IMR-90 (cell line): Measurements from ENCODE around the gene TBX4. TPM values are rescaled to one million over a fixed set of nuclear protein-coding genes. Genes with fewer than 3 reads are reported as not detected.

Experiments used
- ATAC-seq: fragments of 200-7000 bp; cut with Tn5 transposase; 2 replicates; pipeline ENCODE4 v1.9.1; 2020; ENCODE audit warnings: low read depth, mild to moderate bottlenecking, moderate library complexity
- BruUV-seq: library from RNA; stranded (reverse); fragments of 400-500 nt; replicated peaks from 2 replicates; lab custom pipeline; 2021; lab: Mats Ljungman, UMichigan
- CTCF ChIA-PET: fragments of 300-600 bp; formaldehyde crosslinking; extraction: SDS; loops from one replicate; lab custom pipeline; 2021; ENCODE audit warnings: antibody characterized with exemption; lab: Yijun Ruan, JAX
- POLR2A ChIA-PET: fragments of 300-600 bp; sonication (Branson Sonifier 250); formaldehyde crosslinking; loops from one replicate; lab custom pipeline; 2022; ENCODE audit warnings: antibody characterized with exemption; ENCODE audit not compliant: unreplicated experiment; lab: Charles Lee
- DNase-seq: peaks from one replicate; pipeline ENCODE4 v3.0.0; 2013
- H2AFZ ChIP-seq: replicated peaks from 2 replicates; pipeline ENCODE3; 2013; ENCODE audit warnings: low read length, mild to moderate bottlenecking; ENCODE audit not compliant: poor library complexity
- H2AK5ac ChIP-seq: 2 replicates; pipeline ENCODE4 v1.6.1; 2013; ENCODE audit warnings: low read depth, low read length, inconsistent platforms
- H2AK9ac ChIP-seq: replicated peaks from 2 replicates; pipeline ENCODE3; 2013; ENCODE audit warnings: mild to moderate bottlenecking, low read depth, low read length, moderate library complexity; ENCODE audit not compliant: poor library complexity
- H2BK120ac ChIP-seq: 2 replicates; pipeline ENCODE4 v1.6.1; 2013; ENCODE audit warnings: low read depth, low read length, inconsistent platforms
- H2BK15ac ChIP-seq: 3 replicates; pipeline ENCODE4 v1.6.1; 2013; ENCODE audit warnings: low read depth, low read length, inconsistent platforms
- H2BK20ac ChIP-seq: 2 replicates; pipeline ENCODE4 v1.6.1; 2013; ENCODE audit warnings: low read depth, mild to moderate bottlenecking, inconsistent platforms, low read length, moderate library complexity
- H2BK5ac ChIP-seq: 2 replicates; pipeline ENCODE4 v1.6.1; 2013; ENCODE audit warnings: mild to moderate bottlenecking, low read depth, low read length, inconsistent platforms; ENCODE audit not compliant: poor library complexity, severe bottlenecking
- H3K14ac ChIP-seq: replicated peaks from 2 replicates; pipeline ENCODE4 v1.6.1; 2013; ENCODE audit warnings: low read depth, low read length, inconsistent platforms
- H3K18ac ChIP-seq: 2 replicates; pipeline ENCODE4 v1.6.1; 2013; ENCODE audit warnings: low read depth, low read length, control low read depth
- H3K23ac ChIP-seq: 2 replicates; pipeline ENCODE4 v1.6.1; 2013; ENCODE audit warnings: low read depth, low read length, inconsistent platforms
- H3K27ac ChIP-seq: 2 replicates; pipeline ENCODE4 v1.5.1; 2013; ENCODE audit warnings: mild to moderate bottlenecking, control low read depth, low read length; ENCODE audit not compliant: insufficient read depth
- H3K27me3 ChIP-seq: 2 replicates; pipeline ENCODE4 v1.6.1; 2013; ENCODE audit warnings: low read length; ENCODE audit not compliant: control insufficient read depth, insufficient read depth
- H3K36me3 ChIP-seq: 2 replicates; pipeline ENCODE4 v1.6.1; 2013; ENCODE audit warnings: low read length, mixed read lengths; ENCODE audit not compliant: control insufficient read depth, insufficient read depth
- H3K4ac ChIP-seq: 2 replicates; pipeline ENCODE4 v1.6.1; 2013; ENCODE audit warnings: low read depth, low read length, inconsistent platforms
- H3K4me1 ChIP-seq: 2 replicates; pipeline ENCODE4 v1.6.1; 2013; ENCODE audit warnings: low read length, mixed read lengths; ENCODE audit not compliant: control insufficient read depth, insufficient read depth
- H3K4me2 ChIP-seq: 2 replicates; pipeline ENCODE4 v1.6.1; 2013; ENCODE audit warnings: low read depth, mild to moderate bottlenecking, control low read depth, low read length, moderate library complexity
- H3K4me3 ChIP-seq: 2 replicates; pipeline ENCODE4 v1.5.1; 2013; ENCODE audit warnings: low read depth, mild to moderate bottlenecking, control low read depth, low read length, moderate library complexity; ENCODE audit not compliant: insufficient read depth
- H3K56ac ChIP-seq: 2 replicates; pipeline ENCODE4 v1.6.1; 2013; ENCODE audit warnings: low read length, inconsistent platforms; ENCODE audit not compliant: insufficient read depth; ENCODE audit errors: extremely low read depth
- H3K79me1 ChIP-seq, 2 experiments: 2 replicates each; pipeline ENCODE4 v1.6.1; 2013; ENCODE audit warnings: low read length in 2 of 2, inconsistent platforms in 1 of 2, low read depth in 1 of 2
- H3K9ac ChIP-seq: 2 replicates; pipeline ENCODE4 v1.6.1; 2013; ENCODE audit warnings: low read depth, low read length, control low read depth
- H3K9me1 ChIP-seq: 2 replicates; pipeline ENCODE4 v1.6.1; 2013; ENCODE audit warnings: low read length, inconsistent platforms; ENCODE audit not compliant: insufficient read depth
- H3K9me3 ChIP-seq: 2 replicates; pipeline ENCODE4 v1.6.1; 2013; ENCODE audit warnings: low read length; ENCODE audit not compliant: control insufficient read depth, insufficient read depth
- H4K20me1 ChIP-seq: 2 replicates; pipeline ENCODE4 v1.6.1; 2013; ENCODE audit warnings: low read length, inconsistent platforms; ENCODE audit not compliant: insufficient read depth
- H4K5ac ChIP-seq: 2 replicates; pipeline ENCODE4 v1.6.1; 2013; ENCODE audit warnings: mild to moderate bottlenecking, low read depth, low read length, control low read depth
- H4K8ac ChIP-seq, 2 experiments: 2 replicates each; pipeline ENCODE4 v1.6.1; 2013; ENCODE audit warnings: low read depth in 2 of 2, low read length in 2 of 2, control low read depth in 1 of 2, inconsistent platforms in 1 of 2
- H4K91ac ChIP-seq: 2 replicates; pipeline ENCODE4 v1.6.1; 2013; ENCODE audit warnings: low read depth, low read length, inconsistent platforms; ENCODE audit not compliant: insufficient read depth
- BHLHE40 ChIP-seq: fragments of 150-350 bp; IDR thresholded peaks from 2 replicates; pipeline ENCODE4 v1.6.1; 2016; ENCODE audit warnings: mild to moderate bottlenecking, low read depth, low read length
- CEBPB ChIP-seq: IDR thresholded peaks from 2 replicates; pipeline ENCODE4 v1.6.1; 2012; ENCODE audit warnings: low read depth, low read length, improper control_type of control experiment
- CHD1 ChIP-seq: IDR thresholded peaks from 2 replicates; pipeline ENCODE4 v1.6.1; 2012; ENCODE audit warnings: low read depth, low read length, improper control_type of control experiment
- FOS ChIP-seq: fragments of 150-350 bp; IDR thresholded peaks from 2 replicates; pipeline ENCODE4 v1.6.1; 2016; ENCODE audit warnings: low read depth, low read length
- MAFK ChIP-seq: IDR thresholded peaks from 2 replicates; pipeline ENCODE4 v1.6.1; 2012; ENCODE audit warnings: low read depth, low read length, improper control_type of control experiment
- MAZ ChIP-seq: IDR thresholded peaks from 2 replicates; pipeline ENCODE4 v1.6.1; 2012; ENCODE audit warnings: low read depth, mild to moderate bottlenecking, low read length, improper control_type of control experiment, moderate library complexity, borderline replicate concordance
- MXI1 ChIP-seq: IDR thresholded peaks from 2 replicates; pipeline ENCODE4 v1.6.1; 2012; ENCODE audit warnings: low read depth, mild to moderate bottlenecking, low read length, moderate library complexity, borderline replicate concordance
- NFE2L2 ChIP-seq: fragments of 150-350 bp; IDR thresholded peaks from 2 replicates; pipeline ENCODE4 v1.6.1; 2016; ENCODE audit warnings: low read depth, mild to moderate bottlenecking, low read length
- POLR2A ChIP-seq: IDR thresholded peaks from 2 replicates; pipeline ENCODE4 v1.6.1; 2012; ENCODE audit warnings: mild to moderate bottlenecking, low read depth, low read length
- RAD21 ChIP-seq: IDR thresholded peaks from 2 replicates; pipeline ENCODE4 v1.6.1; 2012; ENCODE audit warnings: low read length, improper control_type of control experiment
- RCOR1 ChIP-seq: IDR thresholded peaks from 2 replicates; pipeline ENCODE4 v1.6.1; 2012; ENCODE audit warnings: mild to moderate bottlenecking, low read length, improper control_type of control experiment; ENCODE audit not compliant: insufficient replicate concordance
- RFX5 ChIP-seq: IDR thresholded peaks from 2 replicates; pipeline ENCODE4 v1.8.0; 2012; ENCODE audit warnings: low read depth, mild to moderate bottlenecking, low read length, moderate library complexity
- SMC3 ChIP-seq: fragments of 150-350 bp; IDR thresholded peaks from 2 replicates; pipeline ENCODE4 v1.6.1; 2016; ENCODE audit warnings: low read depth, mild to moderate bottlenecking, antibody characterized with exemption, low read length, moderate library complexity
- USF2 ChIP-seq: fragments of 150-350 bp; IDR thresholded peaks from 2 replicates; pipeline ENCODE4 v1.6.1; 2017; ENCODE audit warnings: mild to moderate bottlenecking, antibody characterized with exemption, low read length, low read depth
- WGBS, 2 experiments: methylation state at CpG; one replicate each; pipeline versions ENCODE4 v1.1.5 to v1.1.7; 2013; ENCODE audit warnings: missing lambda C conversion rate in 2 of 2; ENCODE audit not compliant: insufficient read length in 1 of 2; ENCODE audit errors: extremely low coverage in 2 of 2; 5-methylcytosine and 5-hydroxymethylcytosine counted together
- dilution Hi-C: fragments of 300-500 bp; cut with HindIII; formaldehyde crosslinking; loops from one replicate; pipeline ENCODE4 v1.14.3; 2018; ENCODE audit warnings: low sequenced_read_pairs; ENCODE audit not compliant: unreplicated experiment
- in situ Hi-C: fragments of 300-500 bp; cut with MboI; formaldehyde crosslinking; loops from 3 replicates; pipeline ENCODE4 v1.14.3; 2019; ENCODE audit warnings: low sequenced_read_pairs, inconsistent platforms, mixed read lengths
- intact Hi-C: fragments of 100-400 bp; cut with micrococcal nuclease; formaldehyde crosslinking; loops from 2 replicates; pipeline ENCODE4 v1.10.0; 2022
- polyA plus RNA-seq, 3 experiments: library from polyadenylated mRNA; depleted of rRNA; stranded (reverse); fragments of >200 nt; gene quantifications; 2 replicates each; pipeline ENCODE4 v1.2.3, GENCODE V29; 2012; ENCODE audit warnings: low replicate concordance in 1 of 3
- total RNA-seq: library from RNA; depleted of rRNA; stranded (reverse); fragments of >200 nt; gene quantifications from 2 replicates; pipeline ENCODE4 v1.2.3, GENCODE V29; 2012
- TF ChIP-seq, protein P1 (sequence below): fragments of 150-350 bp; IDR thresholded peaks from 2 replicates; pipeline ENCODE4 v1.6.1; 2016; ENCODE audit warnings: low read depth, mild to moderate bottlenecking, low read length, moderate library complexity, borderline replicate concordance
- TF ChIP-seq, protein P2 (sequence below): conservative IDR thresholded peaks from 2 replicates; pipeline ENCODE4 v1.5.1; 2012; ENCODE audit warnings: mild to moderate bottlenecking, low read depth, low read length, improper control_type of control experiment

The TBX4 gene
- total and polyA plus RNA-seq, 2 of the 4 experiments (the other 2 are of a cell fraction): 0.05 TPM; not detected in 1

DNA sequence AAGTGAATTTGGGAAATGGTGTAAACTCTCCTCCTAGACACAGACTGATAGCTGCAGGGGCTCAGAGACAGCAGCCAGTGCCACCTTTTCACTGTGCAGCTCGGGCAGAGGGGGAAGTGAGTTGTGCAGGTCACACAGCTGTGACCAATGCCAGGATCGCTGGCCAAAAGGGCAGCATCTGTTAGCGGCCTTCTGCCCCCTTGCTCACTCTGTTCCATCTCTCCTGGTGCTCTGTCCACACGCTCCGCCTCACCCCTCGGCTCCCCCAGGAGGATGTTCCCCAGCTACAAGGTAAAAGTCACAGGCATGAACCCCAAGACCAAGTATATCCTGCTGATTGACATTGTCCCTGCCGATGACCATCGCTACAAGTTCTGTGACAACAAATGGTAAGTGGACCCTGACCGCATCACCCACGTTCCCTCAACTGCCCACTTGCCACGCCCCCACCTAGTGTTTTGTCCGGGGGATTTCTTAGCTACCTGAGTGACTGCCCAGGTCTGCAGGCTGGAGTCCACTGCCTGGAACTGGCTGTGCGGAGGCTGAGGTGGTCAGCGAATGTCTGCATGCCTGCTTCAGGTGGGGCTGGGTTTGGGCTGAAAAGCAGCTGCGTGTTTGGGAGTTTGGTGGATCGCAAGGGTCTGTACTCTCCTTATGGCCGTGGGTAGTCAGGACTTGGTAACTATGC, 13.5 kb downstream of the TBX4 start:
- Histone ChIP-seq H3K14ac (no peak overlapping the region), H3K36me3 (no peaks in the 10 kb centered on the region), H2BK20ac (no peak overlapping the region), H3K18ac (no peak overlapping the region), H2AK9ac (no peak overlapping the region), H3K27ac (no peak overlapping the region), H4K20me1 (no peaks in the 10 kb centered on the region), H2BK5ac (no peak overlapping the region), H3K79me1 (no peaks in the 10 kb centered on the region), H3K9me3 (0 out of 2 replicates have a peak, but pooled peaks cover 2% of the 10 kb centered on the region), H2AFZ (no peak overlapping the region), H3K27me3 (peaks cover 34% of the 10 kb centered on the region), H2BK15ac (no peak overlapping the region), H4K91ac (no peak overlapping the region), H3K4me1 (peaks cover 22% of the 10 kb centered on the region), H3K56ac (no peak overlapping the region), H2AK5ac (0 out of 2 replicates have a peak overlapping the region, but pooled peaks have one; percentile 43), H3K23ac (no peak overlapping the region), H3K9me1 (peaks cover 15% of the 10 kb centered on the region; the same call in 1 of the 2 replicates), H2BK120ac (no peak overlapping the region), H3K4me2 (no peak overlapping the region), H3K4ac (no peak overlapping the region), H3K9ac (no peak overlapping the region), H4K5ac (no peak overlapping the region), H3K4me3 (no peak overlapping the region), H4K8ac (no peak overlapping the region)
- 86% methylated on average over 7 of the region's 17 CpGs; no CpG with 5 or more reads in 1 of the 2 experiments for WGBS, 2 experiments
- TF ChIP-seq USF2 (no peak), POLR2A (no peak), NFE2L2 (no peak), MAFK (no peak), BHLHE40 (no peak), MAZ (no peak), RFX5 (no peak), CEBPB (no peak), RCOR1 (no peak), FOS (no peak), CHD1 (no peak), RAD21 (no peak), SMC3 (no peak), MXI1 (no peak)
- TF ChIP-seq, protein P1, sequence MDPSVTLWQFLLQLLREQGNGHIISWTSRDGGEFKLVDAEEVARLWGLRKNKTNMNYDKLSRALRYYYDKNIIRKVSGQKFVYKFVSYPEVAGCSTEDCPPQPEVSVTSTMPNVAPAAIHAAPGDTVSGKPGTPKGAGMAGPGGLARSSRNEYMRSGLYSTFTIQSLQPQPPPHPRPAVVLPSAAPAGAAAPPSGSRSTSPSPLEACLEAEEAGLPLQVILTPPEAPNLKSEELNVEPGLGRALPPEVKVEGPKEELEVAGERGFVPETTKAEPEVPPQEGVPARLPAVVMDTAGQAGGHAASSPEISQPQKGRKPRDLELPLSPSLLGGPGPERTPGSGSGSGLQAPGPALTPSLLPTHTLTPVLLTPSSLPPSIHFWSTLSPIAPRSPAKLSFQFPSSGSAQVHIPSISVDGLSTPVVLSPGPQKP: no peak
- TF ChIP-seq, protein P2, sequence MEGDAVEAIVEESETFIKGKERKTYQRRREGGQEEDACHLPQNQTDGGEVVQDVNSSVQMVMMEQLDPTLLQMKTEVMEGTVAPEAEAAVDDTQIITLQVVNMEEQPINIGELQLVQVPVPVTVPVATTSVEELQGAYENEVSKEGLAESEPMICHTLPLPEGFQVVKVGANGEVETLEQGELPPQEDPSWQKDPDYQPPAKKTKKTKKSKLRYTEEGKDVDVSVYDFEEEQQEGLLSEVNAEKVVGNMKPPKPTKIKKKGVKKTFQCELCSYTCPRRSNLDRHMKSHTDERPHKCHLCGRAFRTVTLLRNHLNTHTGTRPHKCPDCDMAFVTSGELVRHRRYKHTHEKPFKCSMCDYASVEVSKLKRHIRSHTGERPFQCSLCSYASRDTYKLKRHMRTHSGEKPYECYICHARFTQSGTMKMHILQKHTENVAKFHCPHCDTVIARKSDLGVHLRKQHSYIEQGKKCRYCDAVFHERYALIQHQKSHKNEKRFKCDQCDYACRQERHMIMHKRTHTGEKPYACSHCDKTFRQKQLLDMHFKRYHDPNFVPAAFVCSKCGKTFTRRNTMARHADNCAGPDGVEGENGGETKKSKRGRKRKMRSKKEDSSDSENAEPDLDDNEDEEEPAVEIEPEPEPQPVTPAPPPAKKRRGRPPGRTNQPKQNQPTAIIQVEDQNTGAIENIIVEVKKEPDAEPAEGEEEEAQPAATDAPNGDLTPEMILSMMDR: no peak
- ChIA-PET POLR2A (no interaction called here), CTCF (no interaction called here)
- no peak for DNase-seq
- dilution Hi-C loops: no loop called here
- in situ Hi-C loops: no loop called here
- ATAC-seq: no peak
- intact Hi-C loops: no loop called here
- BruUV-seq: no TSS peak
